Astrocyte of the hippocampus (primary cell): Measurements from ENCODE around the gene CHCHD10.
"Not testable (repeated sequence)": the region's sequence is repeated elsewhere in the genome, so short reads cannot be mapped to it uniquely, and the experiment has no call there.

ENCODE experiments used
- DNase-seq: peaks from one replicate; pipeline ENCODE4 v3.0.0; 2011; ENCODE audit warnings: low read depth, low spot score

The CHCHD10 gene

GRCh38 chr22:23750714-23751440 lies 16.9 kb downstream of the CHCHD10 start, which contains the start of gene ZNF70:
TSS of gene ZNF70 (minus strand) at chr22:23751112. CDS start at chr22:23745140, 5,972 bp downstream.
- DNase-seq, result peak; percentile 94

- DNase-seq, result peak; percentile 12
Measured at GRCh38 chr22:23750367-23750713, 17.4 kb downstream of the CHCHD10 start.

- peak; percentile 55 for DNase-seq
Measured at GRCh38 chr22:23749841-23750301, 17.9 kb downstream of the CHCHD10 start.

- DNase-seq, result no peak
Measured at GRCh38 chr22:23745791-23746190, 22.0 kb downstream of the CHCHD10 start.

GRCh38 chr22:23744485-23744884 lies 23.3 kb downstream of the CHCHD10 start:
- DNase-seq, result no peak

GRCh38 chr22:23744001-23744400 lies 23.8 kb downstream of the CHCHD10 start:
- no peak for DNase-seq

GRCh38 chr22:23743303-23743705 lies 24.5 kb downstream of the CHCHD10 start:
- DNase-seq, result no peak

GRCh38 chr22:23742505-23743264 lies 25.1 kb downstream of the CHCHD10 start:
- no peak for DNase-seq

- DNase-seq, result no peak
Measured at GRCh38 chr22:23737696-23738095, 30.1 kb downstream of the CHCHD10 start.

GRCh38 chr22:23728108-23728507 lies 39.7 kb downstream of the CHCHD10 start:
- DNase-seq, result not testable (repeated sequence)

GRCh38 chr22:23722724-23723123 lies 45.0 kb downstream of the CHCHD10 start:
- no peak for DNase-seq

GRCh38 chr22:23722160-23722559 lies 45.6 kb downstream of the CHCHD10 start:
- DNase-seq, result no peak

- DNase-seq, result no peak
Measured at GRCh38 chr22:23720855-23721254, 46.9 kb downstream of the CHCHD10 start.

GRCh38 chr22:23718371-23719165 lies 49.2 kb downstream of the CHCHD10 start:
- no peak for DNase-seq

- peak; percentile 94 for DNase-seq
Measured at GRCh38 chr22:23716811-23717801, 50.7 kb downstream of the CHCHD10 start.
